ENCODE measurements around the gene RANBP1.
A peak's percentile ranks its signal among the peaks of the same experiment; 100 is the strongest.

Gene RANBP1

DNA sequence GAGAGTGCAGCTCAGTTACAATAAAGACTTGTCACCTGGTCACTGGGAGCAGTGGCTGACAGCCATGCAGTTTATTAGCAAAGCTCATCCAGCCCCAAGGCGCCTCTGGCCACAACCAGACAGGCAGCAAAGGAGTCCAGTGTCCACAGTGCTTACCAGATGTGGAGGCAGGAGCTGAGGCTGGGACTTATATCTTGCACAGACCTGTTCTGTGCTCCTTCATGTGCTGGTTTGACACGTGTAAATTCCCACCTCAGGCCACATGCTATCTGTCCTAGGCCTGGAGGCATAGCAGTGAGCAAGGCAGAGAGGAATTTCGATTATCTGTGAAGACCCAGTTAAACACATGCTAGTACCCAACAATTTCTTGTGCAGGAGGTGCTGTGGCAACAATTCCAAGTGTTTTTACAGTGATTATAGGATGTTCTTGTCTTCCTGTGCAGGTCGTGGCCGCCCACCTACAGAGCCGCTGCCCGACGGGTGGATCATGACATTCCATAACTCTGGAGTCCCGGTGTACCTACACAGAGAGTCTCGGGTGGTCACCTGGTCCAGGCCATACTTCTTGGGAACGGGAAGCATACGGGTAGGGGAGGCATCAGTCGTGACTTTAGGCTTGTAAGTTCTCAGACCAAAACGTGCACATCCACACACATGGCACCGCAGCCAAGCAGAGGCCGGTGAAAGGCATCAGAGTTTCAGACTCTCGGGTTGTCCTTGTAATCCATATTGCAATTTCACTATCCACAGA is 26.5 kb upstream of the RANBP1 start:
- no peak for DNase-seq

DNA sequence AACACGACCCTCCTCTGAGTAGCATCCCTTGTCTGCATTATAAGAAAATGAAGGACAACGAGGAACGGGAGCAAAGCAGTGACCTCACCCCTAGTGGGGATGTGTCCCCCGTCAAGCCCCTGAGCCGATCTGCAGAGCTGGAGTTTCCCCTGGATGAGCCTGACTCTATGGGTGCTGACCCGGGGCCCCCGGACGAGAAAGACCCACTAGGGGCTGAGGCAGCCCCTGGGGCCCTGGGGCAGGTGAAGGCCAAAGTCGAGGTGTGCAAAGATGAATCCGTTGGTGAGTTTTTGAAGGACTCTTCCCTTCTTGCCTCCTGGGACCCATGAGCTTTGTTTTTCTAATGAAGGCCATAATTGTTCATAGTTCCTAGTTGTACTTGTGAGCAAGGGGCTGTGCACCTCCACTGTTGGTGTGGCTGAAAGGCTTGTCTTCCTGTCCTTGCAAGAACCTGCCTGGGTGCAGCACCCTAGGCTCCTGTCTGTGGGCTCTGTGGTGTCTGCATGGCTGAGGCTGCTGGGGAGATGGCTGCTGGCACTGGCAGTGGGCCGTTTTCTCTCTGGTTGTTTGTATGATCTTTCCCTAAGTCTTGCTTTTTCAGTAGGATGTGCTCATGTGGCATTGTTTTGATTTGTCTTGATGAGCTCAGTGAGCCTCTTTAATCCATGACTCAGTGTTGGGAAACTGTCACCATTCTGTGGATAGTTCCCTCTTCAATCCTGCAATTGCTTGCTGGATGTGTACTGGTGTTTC is 25.8 kb upstream of the RANBP1 start:
- no peak for DNase-seq

DNA sequence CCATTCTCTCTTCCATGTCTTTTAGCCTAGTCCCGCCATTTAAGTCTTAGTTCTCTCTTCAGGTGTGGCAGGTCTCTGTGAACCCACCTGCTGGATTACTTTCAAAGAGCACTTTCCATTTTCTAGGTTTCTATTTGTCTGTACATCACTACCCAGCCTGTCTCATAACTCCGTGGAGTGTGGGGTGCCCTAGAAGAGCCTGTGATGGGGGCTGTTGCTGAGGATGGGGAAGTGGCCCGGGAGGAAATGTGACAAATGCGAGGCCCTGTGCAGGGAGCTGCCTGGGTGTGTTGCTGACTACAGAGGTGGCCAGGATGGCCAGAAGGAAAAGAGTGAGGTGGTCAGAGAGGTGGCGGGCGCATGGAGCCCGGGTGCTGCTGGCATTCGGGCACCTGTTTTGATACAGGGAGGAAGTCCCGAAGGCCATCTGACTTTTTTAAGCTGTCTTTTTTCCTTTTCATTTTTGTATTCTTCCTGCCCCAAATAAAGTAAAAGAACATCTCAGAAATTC is 25.1 kb upstream of the RANBP1 start:
- no peak for DNase-seq

- no peak for DNase-seq
These were observed 24.0 kb upstream of the RANBP1 start for GRCh38 chr22:20091690-20092476.

- no peak for DNase-seq
These were observed 23.4 kb upstream of the RANBP1 start for GRCh38 chr22:20092477-20092854.

GRCh38 chr22:20093418-20094196 is 22.3 kb upstream of the RANBP1 start:
- no peak for DNase-seq

GRCh38 chr22:20094197-20094807 is 21.6 kb upstream of the RANBP1 start:
- no peak for DNase-seq

GRCh38 chr22:20095521-20095920 is 20.4 kb upstream of the RANBP1 start:
- peak in 1 of 2 donors; percentile 63 for DNase-seq

GRCh38 chr22:20096574-20097420 is 19.1 kb upstream of the RANBP1 start:
- no peak for DNase-seq

DNA sequence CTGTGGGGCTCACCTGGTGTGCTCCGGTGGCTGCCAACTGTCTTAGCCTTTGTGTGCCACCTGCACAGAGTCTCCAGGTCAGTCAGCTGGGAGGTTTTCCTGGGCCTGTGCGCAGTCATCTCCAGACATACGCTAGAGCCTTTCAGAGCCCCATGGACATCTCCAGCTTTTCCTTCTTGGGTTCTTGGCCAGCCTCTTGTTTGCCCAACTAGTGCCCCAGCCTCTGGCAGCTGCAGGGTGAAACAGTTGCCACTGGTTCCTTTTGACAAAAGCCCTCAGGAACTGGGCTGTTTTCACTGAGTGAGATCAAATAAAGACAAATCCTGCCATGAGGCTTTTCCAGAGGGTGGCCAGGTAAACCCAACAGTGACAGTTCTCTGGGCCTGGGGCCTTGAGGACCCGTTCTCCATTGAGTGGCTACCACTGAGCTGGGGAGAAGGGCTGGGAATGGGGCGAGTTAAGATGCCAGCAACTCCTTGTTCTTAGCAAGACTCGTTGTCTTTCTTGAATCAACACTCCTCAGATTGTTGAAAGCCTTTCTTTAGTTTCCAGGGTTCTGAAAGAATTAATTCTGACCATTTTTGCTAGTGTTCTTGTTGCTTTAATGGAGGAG is 16.7 kb upstream of the RANBP1 start:
- DNase-seq = no peak

DNA sequence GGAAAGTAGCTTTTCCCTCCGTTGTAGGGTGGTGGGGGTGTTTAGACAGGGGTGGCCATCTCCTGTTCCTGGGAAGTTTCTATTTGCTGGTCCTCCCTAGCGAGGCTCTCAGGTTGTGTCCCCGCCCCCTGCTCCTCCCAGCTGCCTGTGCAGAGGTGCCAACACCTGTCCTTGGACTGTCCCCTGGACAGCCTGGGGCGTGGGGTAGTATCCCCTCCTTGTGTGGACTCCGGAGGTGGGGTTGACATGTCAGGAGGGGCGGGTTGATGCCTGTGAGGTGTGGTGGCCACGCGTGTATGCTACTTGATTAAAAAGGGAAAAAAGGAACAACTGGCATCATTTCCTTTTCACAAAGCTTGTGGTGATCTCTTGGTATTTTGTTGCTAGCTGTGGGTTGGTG is 14.3 kb upstream of the RANBP1 start:
- DNase-seq = no peak

GRCh38 chr22:20102203-20102780 is 13.6 kb upstream of the RANBP1 start:
- no peak for DNase-seq

- no peak for DNase-seq
These were observed 10.3 kb upstream of the RANBP1 start for GRCh38 chr22:20105456-20106204.

- no peak for DNase-seq
These were observed 9.6 kb upstream of the RANBP1 start for GRCh38 chr22:20106205-20106848.

DNA sequence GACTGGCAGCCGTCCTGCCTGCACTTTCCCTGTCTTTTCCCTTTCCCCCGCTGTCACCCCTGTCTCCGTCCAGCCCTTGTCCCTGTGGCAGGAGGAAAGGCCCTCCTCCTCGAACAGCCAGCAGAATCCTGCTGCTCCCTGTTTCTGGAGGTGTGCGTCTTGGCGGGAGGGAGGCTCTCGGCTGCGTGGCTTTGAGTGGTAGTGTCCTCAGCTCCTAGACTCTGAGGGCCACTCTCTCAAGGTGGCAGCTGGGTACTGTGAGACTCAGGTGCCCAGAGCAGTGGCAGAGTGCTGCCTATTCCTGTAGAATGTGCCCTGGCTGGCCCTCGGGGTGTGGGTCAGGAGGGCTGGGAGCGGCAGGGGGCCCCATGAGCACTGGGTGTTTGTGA is 9.1 kb upstream of the RANBP1 start:
- DNase-seq = no peak

- DNase-seq = no peak
These were observed 8.4 kb upstream of the RANBP1 start for GRCh38 chr22:20107471-20107901.

GRCh38 chr22:20107951-20108756 is 7.8 kb upstream of the RANBP1 start:
- DNase-seq = no peak

DNA sequence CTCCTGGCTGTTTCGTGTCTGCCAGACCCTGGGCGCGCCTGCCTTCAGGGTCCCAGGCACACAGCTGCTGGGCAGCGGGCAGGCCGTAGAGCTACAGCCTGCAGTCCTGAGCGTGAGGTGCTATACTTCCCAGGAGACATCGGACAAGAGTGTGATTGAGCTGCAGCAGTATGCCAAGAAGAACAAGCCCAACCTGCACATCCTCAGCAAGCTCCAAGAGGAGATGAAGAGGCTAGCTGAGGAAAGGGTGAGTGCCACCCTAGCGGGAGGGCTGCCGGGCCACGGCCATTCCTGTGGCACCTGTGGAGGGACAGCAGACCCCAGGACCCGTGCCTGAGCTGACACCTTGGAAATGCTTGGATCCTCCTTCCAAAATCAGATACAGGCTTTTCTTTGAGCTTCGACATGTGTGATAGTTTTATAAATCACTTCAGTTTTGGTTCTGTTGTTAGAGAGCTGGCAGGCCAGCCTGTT is 7.1 kb upstream of the RANBP1 start:
- no peak for DNase-seq
